Measurements from ENCODE around the gene TNFRSF6B.

DNA sequence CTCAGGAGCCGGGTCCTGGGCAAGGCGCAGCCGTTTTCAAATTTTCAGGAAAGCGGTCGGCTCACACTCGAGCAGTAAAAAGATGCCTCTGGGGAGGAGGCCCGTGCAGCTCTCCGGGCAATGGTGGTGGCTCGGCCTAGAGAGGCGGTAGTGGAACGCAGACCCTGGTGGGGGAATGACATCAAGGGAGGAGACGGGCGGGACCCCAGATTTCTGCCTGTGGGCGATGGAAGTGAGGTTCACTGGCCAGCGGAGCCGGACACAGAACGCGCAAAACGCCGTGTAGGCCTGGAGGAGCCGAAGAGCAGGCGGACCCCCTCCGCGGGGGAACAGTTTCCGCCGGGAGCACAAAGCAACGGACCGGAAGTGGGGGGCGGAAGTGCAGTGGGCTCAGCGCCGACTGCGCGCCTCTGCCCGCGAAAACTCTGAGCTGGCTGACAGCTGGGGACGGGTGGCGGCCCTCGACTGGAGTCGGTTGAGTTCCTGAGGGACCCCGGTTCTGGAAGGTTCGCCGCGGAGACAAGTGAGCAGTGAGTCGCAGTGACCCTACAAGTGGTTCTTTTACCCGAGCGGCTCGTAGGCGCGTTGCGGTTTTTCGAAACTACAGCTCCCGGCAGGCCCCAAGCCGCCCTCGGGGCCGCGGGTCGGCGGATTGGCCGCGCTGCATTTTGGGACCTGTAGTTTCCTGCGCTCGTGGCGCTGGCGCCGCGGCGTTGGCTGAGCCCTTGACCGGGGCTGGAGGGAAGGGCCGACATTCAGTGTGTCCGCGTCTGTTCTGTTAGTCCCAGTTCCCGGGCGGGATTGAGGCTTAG is 38.3 kb upstream of the TNFRSF6B start, which contains the start of gene RTEL1:
- no peak for TF ChIP-seq CTCF (conservative IDR thresholded peaks at IDR 0.05; ENCODE audit: low read length)
- TF ChIP-seq EZH2phosphoT487 (IDR thresholded peaks at IDR 0.05; ENCODE audit: borderline replicate concordance) = no peak

All from Loucy (cell line).